ENCODE data around the gene LRRC61.
"Not testable (repeated sequence)": the region's sequence is repeated elsewhere in the genome, so short reads cannot be mapped to it uniquely, and the experiment has no call there.

The LRRC61 gene

DNA sequence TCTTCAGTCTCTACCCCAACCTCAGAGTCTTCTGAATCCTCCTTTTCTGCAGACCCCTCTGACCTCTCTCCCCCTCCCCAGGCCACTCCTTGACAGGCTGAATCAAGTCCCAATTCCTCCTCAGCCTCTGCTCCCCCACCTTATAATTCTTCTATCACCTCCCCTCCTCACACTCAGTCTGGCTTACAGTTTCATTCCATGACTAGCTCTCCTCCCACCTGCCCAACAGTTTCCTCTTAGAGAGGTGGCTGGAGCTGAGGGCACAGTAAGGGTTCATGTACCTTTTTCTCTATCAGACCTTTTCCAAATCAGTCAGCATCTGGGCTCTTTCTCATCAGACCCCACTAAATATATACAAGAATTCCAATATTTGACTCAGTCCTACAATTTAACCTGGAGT, 14.6 kb upstream of the LRRC61 start:
- no peak for DNase-seq

GRCh38 chr7:150311146-150311545, 12.0 kb upstream of the LRRC61 start:
- no peak for DNase-seq

GRCh38 chr7:150311711-150312110, 11.4 kb upstream of the LRRC61 start:
- DNase-seq: no peak

- not testable (repeated sequence) for DNase-seq
Observed at GRCh38 chr7:150312649-150313366, 10.3 kb upstream of the LRRC61 start.

DNA sequence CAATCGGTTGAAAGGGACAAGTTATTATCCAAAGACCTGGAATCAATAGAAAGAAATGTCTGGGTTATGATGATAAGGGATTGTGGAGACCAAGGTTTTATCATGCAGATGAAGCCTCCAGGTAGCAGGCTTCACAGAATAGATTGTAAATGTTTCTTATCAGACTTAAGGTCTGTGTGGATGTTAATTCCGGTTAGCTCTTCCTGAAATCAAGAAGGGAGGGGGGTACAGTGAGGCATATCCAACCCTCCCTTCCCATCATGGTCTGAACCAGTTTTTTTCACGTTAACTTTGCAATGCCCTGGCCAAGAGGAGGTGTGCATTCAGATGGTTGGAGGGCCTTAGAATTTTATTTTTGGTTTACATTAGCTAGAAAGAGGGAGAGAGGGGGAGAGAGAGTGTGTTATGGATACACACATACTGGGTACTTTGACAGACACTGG, 9.8 kb upstream of the LRRC61 start:
- DNase-seq: no peak

DNA sequence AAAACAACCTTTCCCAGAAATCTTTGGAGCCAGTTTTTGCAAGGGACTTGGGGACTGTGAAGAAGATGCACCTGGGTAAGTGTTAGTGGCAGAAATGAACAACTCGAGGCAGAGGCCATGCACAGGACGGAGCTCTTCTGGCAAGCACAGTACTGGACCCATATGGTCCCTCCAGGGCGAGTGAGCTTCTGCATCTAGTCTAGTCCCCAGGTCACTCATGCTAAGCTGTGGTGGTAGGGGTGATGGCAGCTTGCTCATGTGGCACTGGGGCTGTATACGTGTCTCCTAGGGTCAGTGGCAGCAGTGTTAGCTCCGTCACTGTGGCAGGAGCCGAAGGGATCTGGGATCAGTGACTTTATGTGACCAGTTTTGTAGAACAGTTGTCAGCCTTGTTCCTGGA, 9.3 kb upstream of the LRRC61 start:
- DNase-seq: no peak

GRCh38 chr7:150314639-150315239, 8.4 kb upstream of the LRRC61 start:
- DNase-seq: no peak

DNA sequence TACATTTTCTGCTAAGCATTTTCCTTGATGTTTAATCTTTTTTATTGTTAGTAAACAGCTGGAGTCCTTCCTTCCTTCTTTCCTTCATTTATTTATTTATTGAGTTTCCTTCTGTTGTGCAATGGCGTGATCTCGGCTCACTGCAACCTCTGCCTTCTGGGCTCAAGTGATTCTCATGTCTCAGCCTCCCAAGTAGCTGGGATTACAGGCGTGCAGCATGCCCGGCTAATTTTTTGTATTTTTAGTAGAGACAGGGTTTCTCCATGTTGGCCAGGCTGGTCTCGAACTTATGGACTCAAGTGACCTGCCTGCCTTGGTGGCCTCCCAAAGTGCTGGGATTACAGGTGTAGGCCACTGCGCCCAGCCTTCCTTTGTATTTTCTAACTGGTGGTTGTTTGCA, 6.2 kb upstream of the LRRC61 start:
- not testable (repeated sequence) for DNase-seq

- no peak for DNase-seq
Observed at GRCh38 chr7:150317748-150318444, 5.3 kb upstream of the LRRC61 start.

- no peak for DNase-seq
Observed at GRCh38 chr7:150321788-150322113, 1.4 kb upstream of the LRRC61 start.

GRCh38 chr7:150322114-150322832, 882 bp upstream of the LRRC61 start:
- DNase-seq: peak; percentile 45

GRCh38 chr7:150323682-150324372, 672 bp downstream of the LRRC61 start:
- DNase-seq: no peak

DNA sequence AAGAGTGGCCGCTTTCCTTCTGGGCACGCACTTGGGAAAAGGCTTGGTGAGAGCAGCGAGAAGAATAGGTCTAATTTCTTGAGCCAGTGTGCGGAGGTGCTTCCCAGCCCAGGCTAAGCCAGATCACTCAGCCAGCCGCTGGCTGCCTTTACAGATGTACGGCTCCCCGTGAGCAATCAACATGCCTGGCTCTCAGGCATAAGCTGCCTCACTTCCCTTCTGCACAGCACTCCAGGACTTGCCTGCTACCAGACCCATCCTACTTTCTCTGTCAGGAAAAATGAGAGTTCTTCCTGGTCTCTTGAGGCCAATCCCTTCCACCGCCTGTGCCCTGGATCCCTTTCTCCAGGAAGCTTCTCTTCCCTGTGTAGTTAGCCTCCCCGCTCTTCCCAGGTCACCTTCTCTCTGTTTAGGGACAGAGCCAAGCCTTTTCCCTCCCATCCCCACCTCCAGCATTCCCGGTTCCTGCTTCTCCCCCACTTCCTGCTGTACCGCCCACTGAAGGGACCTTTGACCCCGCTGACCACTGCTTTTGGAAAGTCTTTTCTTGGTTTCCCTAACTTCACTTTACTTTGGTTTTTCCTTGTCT, 1.3 kb downstream of the LRRC61 start:
- no peak for DNase-seq

GRCh38 chr7:150325110-150325611, 2.0 kb downstream of the LRRC61 start:
- DNase-seq: no peak

- no peak for DNase-seq
Observed at GRCh38 chr7:150325901-150326300, 2.7 kb downstream of the LRRC61 start.

- DNase-seq: no peak
Observed at GRCh38 chr7:150326657-150327268, 3.6 kb downstream of the LRRC61 start.

- DNase-seq: no peak
Observed at GRCh38 chr7:150327308-150327707, 4.2 kb downstream of the LRRC61 start.

GRCh38 chr7:150329331-150330120, 6.4 kb downstream of the LRRC61 start:
- DNase-seq: no peak

DNA sequence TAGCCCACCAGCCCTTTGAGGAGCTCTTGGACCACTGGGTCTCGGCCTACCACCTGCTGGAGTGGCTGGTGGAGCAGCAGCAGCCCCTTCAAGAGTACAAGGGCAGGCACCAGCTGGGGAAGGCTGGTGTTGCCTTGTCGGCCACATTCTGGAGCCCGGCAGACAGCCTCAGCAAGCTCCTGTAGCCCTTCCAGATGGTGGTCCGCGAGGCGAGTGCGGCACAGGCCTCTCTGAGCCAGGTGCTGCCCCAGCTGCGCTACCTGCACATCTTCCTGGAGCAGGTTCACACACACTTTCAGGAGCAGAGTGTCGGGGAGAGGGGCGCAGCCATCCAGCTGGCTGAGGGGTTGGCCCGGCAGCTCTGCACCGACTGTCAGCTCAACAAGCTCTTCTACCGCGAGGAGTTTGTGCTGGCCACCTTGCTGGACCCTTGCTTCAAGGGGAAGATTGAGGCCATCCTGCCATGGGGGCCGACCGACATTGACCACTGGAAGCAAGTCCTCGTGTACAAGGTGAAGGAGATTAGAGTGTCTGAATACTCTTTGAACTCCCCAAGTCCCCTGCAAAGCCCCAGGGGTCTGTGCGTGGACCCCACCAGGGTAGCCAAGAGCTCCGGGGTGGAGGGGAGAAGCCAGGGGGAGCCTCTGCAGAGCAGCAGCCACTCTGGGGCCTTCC, 7.2 kb downstream of the LRRC61 start:
- DNase-seq: no peak

DNA sequence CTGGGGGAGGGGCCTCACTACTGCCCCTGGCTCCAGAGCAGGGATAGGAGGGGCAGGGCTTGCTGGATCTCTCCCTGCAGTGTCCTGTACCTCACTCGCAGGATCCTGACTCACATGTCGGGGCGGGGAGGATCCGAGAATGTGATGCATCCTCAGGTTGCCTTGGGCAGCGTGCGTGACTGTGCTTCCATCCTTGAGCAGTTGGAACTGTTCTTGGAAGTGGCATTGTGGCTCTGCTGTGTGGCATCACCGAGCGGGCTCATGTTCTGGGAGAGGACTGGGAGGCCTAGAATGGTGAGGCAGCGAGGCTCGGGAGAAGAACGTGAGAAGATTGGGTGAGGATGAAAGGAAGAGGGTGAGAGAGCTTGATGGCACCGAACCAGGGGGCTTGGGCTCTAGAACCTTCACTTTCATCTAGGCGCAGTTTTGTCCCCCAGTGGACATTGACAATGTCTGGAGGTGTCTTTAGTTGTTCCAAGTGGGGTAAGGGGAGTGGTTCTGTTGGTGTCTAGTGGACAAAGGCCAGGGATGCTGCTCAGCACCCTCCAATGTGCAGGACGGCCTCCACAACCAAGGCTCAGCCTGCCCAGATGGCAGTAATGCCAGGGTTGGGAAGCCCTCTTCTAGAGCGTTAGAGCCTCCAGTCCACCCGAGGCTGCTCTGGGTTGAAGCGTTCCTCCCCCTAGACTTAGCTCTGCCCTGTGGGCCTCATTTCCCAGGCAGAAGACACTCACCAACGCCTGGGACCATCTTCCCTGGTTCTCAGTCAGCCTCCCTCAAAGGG, 9.9 kb downstream of the LRRC61 start:
- no peak for DNase-seq
